Calu3 (cell line): ENCODE measurements around the gene ULBP3. TPM values are rescaled to one million over a fixed set of nuclear protein-coding genes. Genes with fewer than 3 reads are reported as not detected.

ENCODE experiments used
- BruUV-seq: library from RNA; stranded (reverse); fragments of 400-500 nt; replicated peaks from 2 replicates; lab custom pipeline; 2021; lab: Mats Ljungman, UMichigan
- CTCF ChIA-PET: fragments of 300-600 bp; sonication (Branson Sonifier 250); formaldehyde crosslinking; loops from one replicate; lab custom pipeline; 2022; ENCODE audit warnings: antibody characterized with exemption; lab: Charles Lee
- DNase-seq: peaks from one replicate; pipeline ENCODE4 v3.0.0; 2022
- H3K27ac Mint-ChIP-seq: one replicate; pipeline ENCODE4 v1.8.0; 2022; ENCODE audit warnings: mixed read lengths; ENCODE audit not compliant: unreplicated experiment
- H3K27me3 Mint-ChIP-seq: one replicate; pipeline ENCODE4 v1.8.0; 2022; ENCODE audit warnings: mixed read lengths; ENCODE audit not compliant: unreplicated experiment
- H3K36me3 Mint-ChIP-seq: one replicate; pipeline ENCODE4 v1.8.0; 2022; ENCODE audit warnings: mild to moderate bottlenecking, moderate library complexity, mixed read lengths; ENCODE audit not compliant: insufficient read depth, unreplicated experiment
- H3K4me1 Mint-ChIP-seq: one replicate; pipeline ENCODE4 v1.8.0; 2022; ENCODE audit warnings: mild to moderate bottlenecking, low read depth, mixed read lengths; ENCODE audit not compliant: unreplicated experiment
- H3K4me3 Mint-ChIP-seq: one replicate; pipeline ENCODE4 v1.8.0; 2022; ENCODE audit warnings: mild to moderate bottlenecking, low read depth, moderate library complexity, mixed read lengths; ENCODE audit not compliant: unreplicated experiment
- H3K9me3 Mint-ChIP-seq: one replicate; pipeline ENCODE4 v1.8.0; 2022; ENCODE audit warnings: low read depth, mixed read lengths; ENCODE audit not compliant: unreplicated experiment
- intact Hi-C: fragments of 100-400 bp; cut with micrococcal nuclease; formaldehyde crosslinking; loops from one replicate; pipeline ENCODE4 v1.10.0; 2022; ENCODE audit not compliant: unreplicated experiment
- total RNA-seq: library from RNA; stranded (reverse); gene quantifications from 2 replicates; pipeline ENCODE4 v1.2.3, GENCODE V29; 2022
- TF ChIP-seq, protein P1 (sequence below): fragments of 200-600 bp; IDR thresholded peaks from one replicate; pipeline ENCODE4 v1.8.0; 2022; ENCODE audit warnings: antibody characterized with exemption; ENCODE audit not compliant: unreplicated experiment

ULBP3 gene
- total RNA-seq, 1 experiment from 2014 or later, result 8.4 TPM

DNA sequence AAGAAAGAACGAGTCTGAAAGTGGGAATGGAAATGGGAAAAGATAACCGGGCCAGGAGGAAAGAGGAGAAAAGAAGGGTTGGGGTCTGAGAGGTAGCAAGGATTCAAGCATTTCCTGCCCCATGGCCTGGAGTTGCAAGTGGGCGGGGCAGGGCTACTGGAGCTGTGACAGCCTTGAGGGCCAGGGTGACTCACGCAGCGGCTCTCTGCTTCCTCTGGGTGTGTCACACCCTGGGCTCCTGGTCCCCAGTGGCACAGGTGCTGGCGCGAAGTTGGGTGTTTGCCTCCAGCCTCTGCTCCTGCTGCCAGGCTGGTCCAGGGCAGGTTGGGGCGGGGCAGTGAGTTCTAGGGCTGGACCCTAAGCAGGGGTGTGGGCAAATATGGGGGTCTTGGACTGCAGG, 3.3 kb upstream of the ULBP3 start:
- TF ChIP-seq, protein P1, sequence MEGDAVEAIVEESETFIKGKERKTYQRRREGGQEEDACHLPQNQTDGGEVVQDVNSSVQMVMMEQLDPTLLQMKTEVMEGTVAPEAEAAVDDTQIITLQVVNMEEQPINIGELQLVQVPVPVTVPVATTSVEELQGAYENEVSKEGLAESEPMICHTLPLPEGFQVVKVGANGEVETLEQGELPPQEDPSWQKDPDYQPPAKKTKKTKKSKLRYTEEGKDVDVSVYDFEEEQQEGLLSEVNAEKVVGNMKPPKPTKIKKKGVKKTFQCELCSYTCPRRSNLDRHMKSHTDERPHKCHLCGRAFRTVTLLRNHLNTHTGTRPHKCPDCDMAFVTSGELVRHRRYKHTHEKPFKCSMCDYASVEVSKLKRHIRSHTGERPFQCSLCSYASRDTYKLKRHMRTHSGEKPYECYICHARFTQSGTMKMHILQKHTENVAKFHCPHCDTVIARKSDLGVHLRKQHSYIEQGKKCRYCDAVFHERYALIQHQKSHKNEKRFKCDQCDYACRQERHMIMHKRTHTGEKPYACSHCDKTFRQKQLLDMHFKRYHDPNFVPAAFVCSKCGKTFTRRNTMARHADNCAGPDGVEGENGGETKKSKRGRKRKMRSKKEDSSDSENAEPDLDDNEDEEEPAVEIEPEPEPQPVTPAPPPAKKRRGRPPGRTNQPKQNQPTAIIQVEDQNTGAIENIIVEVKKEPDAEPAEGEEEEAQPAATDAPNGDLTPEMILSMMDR, result no peak
- Mint-ChIP-seq H3K27me3 (no peaks in the 10 kb centered on the region), H3K4me3 (peak overlapping the region; percentile 39), H3K27ac (peak overlapping the region; percentile 75), H3K36me3 (peaks cover 17% of the 10 kb centered on the region), H3K4me1 (peaks cover 25% of the 10 kb centered on the region), H3K9me3 (no peaks in the 10 kb centered on the region)
- intact Hi-C loops, result no loop called here
- BruUV-seq, result no TSS peak
- DNase-seq, result peak; percentile 92
- CTCF ChIA-PET, result interaction anchor here (1.0 to 1.7 kb wide), 3 partner anchors 9 to 743 kb away, joined by 3 to 5 read pairs (median 3); no protein-coding TSS in a partner anchor

DNA sequence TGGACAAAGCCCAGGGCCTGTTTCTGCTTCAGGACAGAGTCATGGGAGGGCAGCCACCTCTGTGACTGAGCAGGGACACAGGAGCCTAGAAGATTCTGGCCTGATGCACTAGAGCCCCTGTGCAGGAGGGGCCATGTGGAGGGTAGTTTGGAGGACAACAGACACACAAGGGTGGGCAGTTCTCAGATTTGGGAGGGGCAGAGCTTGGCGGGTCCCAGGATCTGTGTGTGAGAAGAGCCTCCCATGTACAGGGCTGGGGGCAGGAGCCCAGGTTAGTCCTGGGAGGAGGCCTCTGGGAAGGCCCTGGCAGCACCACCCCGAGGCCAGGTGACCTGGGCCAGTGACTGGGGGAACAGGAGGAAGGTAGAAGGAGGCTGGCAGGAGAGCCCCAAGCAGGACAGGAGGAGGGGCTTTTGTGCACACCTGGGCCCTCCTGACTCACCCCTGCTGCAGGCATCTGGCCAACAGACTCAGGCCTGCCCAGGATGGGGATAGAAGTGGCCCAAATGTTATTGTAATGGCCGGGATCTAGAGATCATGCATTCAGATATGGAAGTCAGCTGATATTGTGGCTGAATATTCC, 1.4 kb upstream of the ULBP3 start:
- no peaks in the 10 kb centered on the region for H3K27me3 Mint-ChIP-seq
- peak; percentile 33 for DNase-seq
- TF ChIP-seq, protein P1, result no peak
- no peak overlapping the region for H3K4me3 Mint-ChIP-seq
- no peaks in the 10 kb centered on the region for H3K9me3 Mint-ChIP-seq
- peaks cover 16% of the 10 kb centered on the region for H3K36me3 Mint-ChIP-seq
- no peak overlapping the region for H3K27ac Mint-ChIP-seq
- BruUV-seq, result no TSS peak
- peaks cover 25% of the 10 kb centered on the region for H3K4me1 Mint-ChIP-seq
- CTCF ChIA-PET, result interaction anchor here (0.9 to 1.0 kb wide), 2 partner anchors 53 to 339 kb away, joined by 3 to 7 read pairs; no protein-coding TSS in a partner anchor
- intact Hi-C loops, result loop anchor here (2.0 kb wide), 1 partner anchor 322 kb away; no protein-coding TSS in a partner anchor

- peak overlapping the region; percentile 76 for H3K4me3 Mint-ChIP-seq
- no peaks in the 10 kb centered on the region for H3K9me3 Mint-ChIP-seq
- intact Hi-C loops, result loop anchor here (2.0 kb wide), 1 partner anchor 323 kb away; no protein-coding TSS in a partner anchor
- H3K36me3 Mint-ChIP-seq, result peaks cover 16% of the 10 kb centered on the region
- TF ChIP-seq, protein P1, result no peak
- DNase-seq, result no peak
- peaks cover 25% of the 10 kb centered on the region for H3K4me1 Mint-ChIP-seq
- H3K27me3 Mint-ChIP-seq, result no peaks in the 10 kb centered on the region
- no peak overlapping the region for H3K27ac Mint-ChIP-seq
- no TSS peak for BruUV-seq
- CTCF ChIA-PET, result no interaction called here
These were observed 785 bp upstream of the ULBP3 start for GRCh38 chr6:150069706-150070105.

- DNase-seq, result no peak
- BruUV-seq, result no TSS peak
- peaks cover 16% of the 10 kb centered on the region for H3K4me1 Mint-ChIP-seq
- no peaks in the 10 kb centered on the region for H3K27me3 Mint-ChIP-seq
- CTCF ChIA-PET, result no interaction called here
- TF ChIP-seq, protein P1, result no peak
- peak overlapping the region; percentile 47 for H3K27ac Mint-ChIP-seq
- intact Hi-C loops, result no loop called here
- peaks cover 16% of the 10 kb centered on the region for H3K36me3 Mint-ChIP-seq
- peak overlapping the region; percentile 76 for H3K4me3 Mint-ChIP-seq
- H3K9me3 Mint-ChIP-seq, result no peaks in the 10 kb centered on the region
These were observed 770 bp downstream of the ULBP3 start for GRCh38 chr6:150068151-150068550.
